Effector CD4-positive, alpha-beta T cell (primary cell): ENCODE data around the gene CORO7.
A peak's percentile ranks its signal among the peaks of the same experiment; 100 is the strongest.
"Not testable (repeated sequence)": the region's sequence is repeated elsewhere in the genome, so short reads cannot be mapped to it uniquely, and the experiment has no call there.

ENCODE experiments used
- DNase-seq: peaks from one replicate; pipeline ENCODE4 v3.0.0-alpha.2; 2020

CORO7 gene

DNA sequence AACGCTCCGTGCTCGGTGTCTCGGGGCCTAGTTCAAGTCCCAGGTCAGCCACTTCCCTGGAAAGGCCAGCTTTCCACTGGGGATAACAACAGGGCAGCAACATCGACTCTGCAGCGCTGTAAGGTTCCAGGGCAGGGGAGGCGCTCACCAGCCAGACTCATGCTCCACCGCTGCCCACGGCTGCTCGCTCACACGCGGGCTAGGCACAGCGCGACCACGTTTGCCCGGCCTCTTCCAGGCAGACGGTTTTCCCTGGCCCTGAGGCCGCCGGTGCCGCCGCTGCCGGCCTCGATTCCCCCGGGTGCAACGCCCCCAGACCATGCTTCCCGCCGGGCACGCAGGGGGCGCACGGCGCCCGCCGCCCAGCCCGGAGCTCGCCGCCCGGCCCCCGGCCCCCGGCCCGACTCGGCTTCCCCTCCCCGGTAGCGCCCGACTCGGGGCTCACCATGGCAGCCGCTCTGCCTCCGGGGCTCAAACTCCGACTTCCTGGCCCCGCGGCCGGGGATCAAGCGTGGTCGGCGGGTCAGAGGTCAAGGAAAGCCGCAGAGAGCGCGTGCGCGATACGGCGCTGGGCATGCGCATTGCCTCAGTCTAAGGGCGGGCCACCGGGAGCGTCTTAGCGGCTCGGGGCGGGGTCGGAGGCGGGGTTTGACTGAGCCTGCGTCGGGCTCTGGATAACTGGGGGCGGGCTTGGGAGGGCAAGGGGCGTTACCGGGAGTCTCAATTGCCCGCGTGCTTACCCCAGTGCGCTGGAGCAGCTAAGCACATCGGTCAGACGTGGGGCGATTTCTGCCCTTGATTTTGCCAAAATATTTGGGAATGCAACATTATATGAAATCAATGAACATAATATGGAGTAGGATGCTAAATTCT lies 65.4 kb downstream of the CORO7 start, which contains the start of gene PAM16:
Gene PAM16 (minus strand): TSS at position 535 of the 873 bp plus-strand sequence. CDS start 87 bp downstream, at position 448.
- peak; percentile 95 for DNase-seq

DNA sequence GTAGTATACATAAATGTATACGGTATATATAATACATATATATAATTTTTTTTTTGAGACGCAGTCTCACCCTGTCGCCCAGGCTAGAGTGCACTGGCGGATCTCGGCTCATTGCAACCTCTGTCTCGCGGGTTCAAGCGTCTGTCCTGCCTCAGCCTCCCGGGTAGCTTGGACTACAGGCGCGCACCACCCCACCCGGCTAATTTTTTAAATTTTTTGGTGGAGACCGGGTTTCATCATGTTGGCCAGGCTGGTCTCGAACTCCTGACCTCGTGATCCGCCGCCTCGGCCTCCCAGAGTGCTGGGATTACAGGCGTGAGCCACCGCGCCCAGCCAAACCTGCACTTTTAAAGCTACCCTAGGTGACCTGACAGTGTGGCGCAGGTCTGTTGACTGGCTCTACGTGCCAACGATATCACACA lies 66.0 kb downstream of the CORO7 start:
- DNase-seq, result no peak

DNA sequence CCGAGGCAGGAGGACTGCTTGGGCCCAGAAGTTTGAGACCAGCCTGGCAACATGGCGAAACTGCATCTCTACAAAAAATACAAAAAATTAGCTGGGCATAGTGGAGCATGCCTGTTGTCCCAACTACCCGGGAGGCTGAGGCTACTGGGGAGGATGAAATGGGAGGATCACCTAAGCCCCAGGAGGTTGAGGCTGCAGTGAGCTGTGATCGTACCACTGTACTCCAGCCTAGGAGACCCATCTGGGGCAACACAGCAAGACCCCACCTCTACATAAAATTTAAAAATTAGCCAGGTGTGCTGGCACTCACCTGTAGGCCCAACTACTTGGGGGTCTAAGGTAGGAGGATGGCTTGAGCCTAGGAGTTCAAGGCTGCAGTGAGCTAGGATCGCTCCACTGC lies 67.1 kb downstream of the CORO7 start:
- DNase-seq, result no peak

DNA sequence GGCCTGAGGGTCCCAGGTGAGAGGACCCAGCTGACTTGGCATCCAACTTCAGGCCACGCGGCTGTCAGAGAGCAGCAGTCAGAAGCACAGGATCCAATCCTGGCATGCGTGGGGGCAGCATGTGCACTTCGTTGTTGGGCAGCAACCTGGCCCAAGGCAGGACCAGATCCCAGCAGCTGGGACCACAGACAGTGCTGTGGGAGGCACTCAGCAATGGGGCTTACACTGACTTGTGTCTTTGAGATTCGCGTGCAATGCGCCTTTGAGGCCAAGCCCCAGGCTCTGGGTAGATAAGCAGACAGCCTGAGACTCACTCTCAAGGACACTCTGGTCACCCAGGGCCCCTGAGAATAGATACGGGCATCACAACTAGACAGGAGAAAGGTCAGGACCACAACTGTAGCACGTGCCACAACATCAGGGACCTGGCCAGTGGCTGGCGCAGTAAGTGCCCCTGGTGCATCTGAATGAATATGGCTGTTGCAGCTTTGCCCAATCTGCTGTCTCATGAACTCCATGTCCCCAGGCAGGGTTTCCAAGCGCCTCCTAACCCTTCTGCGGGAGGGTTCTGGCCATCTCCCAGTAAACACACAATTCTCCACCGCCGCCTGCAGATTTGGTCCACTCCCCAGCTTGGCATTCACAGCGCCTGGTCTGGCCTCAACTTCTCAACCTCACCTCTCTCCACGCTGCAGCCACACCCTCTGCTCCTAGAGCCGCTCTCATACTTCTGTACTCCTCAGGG lies 68.5 kb downstream of the CORO7 start:
- no peak for DNase-seq

DNA sequence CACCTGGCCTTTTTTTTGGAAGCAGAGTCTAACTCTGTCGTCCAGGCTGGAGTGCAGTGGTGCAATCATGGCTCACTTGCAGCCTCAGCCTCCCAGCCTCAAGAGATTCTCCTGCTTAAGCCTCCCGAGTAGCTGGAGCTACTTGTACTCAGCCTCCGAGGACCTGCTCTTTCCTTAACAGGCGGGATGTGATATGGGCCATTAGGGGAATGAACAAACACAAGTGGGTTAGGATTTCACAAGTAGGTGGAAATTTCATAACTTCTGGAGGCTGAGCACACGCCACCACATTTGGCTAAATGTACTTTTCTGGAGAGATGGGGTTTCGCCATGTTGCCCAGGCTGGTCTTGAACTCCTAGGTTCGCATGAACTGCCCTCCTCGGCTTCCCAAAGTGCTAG lies 69.4 kb downstream of the CORO7 start:
- no peak for DNase-seq

DNA sequence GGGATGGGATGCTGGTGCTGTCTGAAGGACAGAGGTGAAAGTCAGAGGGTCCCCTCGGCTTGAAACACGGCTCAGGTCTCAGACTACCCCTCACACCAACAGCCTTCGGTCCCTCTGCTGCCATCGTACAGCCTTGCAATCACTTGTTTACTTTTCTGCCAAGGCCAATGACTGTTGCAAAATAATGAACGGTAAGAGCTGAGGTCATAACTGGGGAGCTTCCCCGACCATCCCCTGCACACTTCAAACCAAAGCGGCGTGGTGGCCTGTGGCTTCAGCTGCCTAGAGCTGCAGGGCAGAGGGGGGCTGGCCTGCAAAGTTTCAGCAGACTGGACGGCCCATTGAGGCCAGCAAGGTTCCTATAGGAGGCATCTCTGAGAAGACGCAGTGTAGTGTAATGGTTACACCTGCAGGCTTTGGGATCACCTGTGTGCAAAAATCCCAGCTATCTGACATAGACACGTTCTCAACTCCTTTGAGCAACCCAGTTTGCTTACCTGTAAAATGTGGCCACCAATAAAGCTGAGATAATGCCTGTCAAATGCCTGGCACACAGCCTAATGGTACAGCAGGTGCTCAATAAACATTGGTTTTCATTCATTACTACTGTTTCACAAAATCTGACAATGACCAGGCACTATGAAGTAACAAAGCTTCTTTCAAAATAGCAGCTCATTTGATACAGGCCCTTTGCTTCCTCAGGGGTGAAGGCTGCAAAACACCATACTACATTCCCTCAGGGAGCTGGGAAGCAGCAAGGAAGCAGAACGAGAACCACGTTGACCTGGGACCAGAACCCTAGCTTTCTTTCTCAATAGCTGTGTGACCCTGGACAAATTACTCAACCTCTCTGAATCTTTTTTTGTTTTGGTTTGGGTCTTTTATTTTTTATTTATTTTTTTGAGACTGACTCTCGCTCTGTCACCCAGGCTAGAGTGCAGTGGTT lies 70.3 kb downstream of the CORO7 start:
- no peak for DNase-seq

DNA sequence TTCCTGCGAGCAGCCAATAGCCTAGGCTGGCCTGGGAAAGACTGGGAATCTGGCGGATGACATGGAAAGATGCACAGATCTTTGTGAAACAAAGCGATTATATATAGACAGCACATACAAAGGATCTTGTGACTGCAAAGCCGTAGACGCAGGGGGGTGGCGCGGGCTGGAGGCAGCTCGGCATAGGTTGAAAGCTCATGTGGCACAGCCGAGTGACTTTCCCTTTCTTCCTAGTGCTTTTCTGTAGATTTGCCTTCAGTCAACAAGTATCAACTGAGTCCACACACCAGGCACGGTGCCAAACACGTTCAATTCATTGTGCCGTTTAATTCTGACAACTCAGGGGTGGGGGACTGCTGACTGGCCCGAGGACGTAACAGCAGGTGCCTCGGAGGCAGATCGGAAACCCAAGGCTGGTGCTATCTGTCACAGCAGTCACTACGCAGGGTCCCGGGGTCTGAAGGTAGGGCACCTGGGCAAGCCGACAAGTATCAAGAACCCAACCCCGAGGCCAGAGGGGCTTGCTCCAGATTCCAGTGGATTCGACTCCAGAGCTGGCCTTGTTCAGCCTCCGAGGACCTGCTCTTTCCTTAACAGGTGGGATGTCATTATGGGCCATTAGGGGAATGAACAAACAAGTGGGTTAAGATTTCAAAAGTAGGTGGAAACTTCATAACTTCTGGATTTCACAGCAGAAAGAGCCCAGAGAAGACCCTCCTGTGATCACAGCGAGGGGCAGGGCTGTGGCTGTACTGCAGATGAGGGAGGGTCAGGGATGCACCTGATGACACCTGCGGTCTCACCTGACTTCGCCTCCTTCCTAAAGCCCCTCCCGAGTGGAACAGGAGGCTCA lies 71.2 kb downstream of the CORO7 start:
- DNase-seq, result no peak

DNA sequence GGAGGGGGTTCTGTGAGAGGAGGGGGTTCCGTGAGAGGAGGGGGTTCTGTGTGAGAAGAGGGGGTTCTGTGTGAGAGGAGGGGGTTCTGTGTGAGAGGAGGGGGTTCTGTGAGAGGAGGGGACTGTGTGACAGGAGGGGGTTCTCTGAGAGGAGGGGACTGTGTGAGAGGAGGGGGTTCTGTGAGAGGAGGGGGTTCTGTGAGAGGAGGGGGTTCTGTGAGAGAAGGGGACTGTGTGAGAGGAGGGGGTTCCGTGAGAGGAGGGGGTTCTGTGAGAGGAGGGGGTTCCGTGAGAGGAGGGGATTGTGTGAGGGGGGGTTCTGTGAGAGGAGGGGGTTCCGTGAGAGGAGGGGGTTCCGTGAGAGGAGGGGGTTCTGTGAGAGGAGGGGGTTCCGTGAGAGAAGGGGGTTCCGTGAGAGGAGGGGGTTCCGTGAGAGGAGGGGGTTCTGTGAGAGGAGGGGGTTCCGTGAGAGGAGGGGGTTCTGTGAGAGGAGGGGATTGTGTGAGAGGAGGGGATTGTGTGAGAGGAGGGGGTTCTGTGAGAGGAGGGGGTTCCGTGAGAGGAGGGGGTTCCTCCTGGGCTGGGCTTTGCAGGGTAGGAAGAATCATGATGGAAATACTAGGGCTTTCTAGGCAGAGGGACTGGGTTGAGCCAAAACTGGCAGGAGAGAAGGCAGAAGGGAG lies 72.0 kb downstream of the CORO7 start:
- DNase-seq, result not testable (repeated sequence)

DNA sequence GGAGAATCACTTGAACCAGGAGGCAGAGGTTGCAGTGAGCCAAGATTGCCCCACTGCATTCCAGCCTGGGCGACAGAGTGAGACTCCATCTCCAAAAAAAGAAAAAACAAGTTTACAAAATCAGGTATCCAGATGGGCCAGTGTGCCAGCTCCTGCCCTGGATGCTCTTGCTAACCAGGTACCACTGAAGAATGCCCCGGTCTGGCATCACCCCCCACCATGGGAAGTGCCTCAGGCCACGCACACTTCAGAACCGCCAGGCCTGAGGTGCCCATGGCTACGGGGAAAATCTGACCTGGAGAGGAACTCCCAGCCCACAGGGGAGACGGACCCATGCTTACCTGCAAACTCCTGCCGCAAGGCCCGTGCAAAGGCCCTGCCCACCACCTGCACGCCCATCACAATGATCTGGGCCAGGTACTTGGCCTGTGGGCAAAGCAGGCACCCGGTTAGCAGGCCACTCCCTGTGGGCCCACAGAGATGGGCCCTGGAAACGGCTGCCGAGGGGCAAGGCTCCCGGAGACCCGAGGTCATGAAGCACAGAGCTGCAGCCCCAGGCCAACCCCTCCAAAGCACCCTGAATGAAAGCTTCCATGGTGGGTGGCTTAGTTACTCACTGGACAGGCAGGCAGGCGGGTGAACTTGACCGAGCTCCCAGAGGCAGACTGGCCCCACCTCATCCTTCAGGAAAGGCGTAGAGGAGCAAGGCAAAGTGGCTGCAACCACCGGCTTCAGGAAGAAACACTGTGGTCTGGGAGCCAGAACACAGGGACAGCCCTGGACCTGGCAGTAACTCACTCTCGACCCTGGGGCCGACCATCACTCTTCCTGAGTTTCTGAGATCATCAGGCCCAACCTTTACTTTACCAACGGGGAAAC lies 73.3 kb downstream of the CORO7 start:
- no peak for DNase-seq

DNA sequence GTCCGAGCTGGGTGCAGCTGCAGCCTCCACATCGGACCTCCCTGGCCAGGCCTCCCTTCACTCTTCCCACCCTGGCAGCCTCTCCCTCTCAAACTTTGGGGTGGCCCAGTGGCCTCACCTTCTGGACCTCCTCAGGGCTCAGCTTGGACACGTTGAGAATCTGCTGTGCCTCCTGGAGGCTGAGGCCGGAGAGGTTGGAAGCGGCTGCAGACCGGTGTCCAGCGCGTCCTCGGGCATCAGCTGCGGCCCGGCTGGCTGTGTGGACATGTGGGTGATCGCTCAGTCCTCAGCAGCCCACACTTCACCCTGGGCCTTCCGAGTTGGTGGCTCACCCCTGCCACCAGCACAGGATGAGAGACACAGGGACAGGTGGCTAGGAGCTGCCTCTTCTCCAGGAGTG lies 75.1 kb downstream of the CORO7 start:
- no peak for DNase-seq

DNA sequence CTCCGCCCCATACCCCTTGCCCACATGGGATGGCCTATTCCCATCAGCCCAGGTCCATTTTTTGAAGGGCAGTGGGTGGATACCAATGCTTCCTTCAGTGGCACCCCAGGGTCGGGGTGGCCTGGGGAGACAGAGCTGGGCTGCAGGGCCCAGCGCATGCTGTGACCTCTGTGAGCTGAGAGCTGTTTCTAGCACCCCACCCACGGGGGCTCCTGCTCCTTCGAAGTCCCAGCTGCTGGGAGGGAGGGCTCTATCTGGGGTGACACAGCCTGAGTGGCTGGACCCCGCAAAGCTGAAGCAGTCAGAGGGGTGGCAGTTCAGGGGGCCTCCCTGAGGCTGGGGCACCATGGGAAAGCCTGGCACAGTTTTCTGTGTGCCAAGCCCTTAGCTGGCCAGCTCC lies 76.0 kb downstream of the CORO7 start:
- no peak for DNase-seq

DNA sequence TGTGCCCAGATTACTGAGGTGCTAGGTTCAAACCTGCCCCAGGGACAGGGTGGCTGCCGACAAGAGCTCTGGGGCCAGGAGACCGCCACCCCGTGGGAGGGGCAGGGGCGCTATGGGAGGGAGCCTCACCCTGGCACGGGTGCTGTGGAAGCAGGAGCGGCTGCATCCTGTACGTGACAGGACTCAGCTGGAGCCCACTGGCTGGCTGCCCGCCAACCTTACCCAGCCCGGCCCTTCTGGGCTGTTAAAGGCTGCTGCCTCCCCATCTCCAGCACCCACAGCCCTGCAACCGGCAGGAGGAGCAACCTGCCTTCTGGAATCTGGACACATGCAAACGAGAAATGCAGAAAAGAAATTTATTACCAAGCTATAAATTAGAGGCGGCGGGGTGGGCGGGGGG lies 76.5 kb downstream of the CORO7 start:
- DNase-seq, result no peak

DNA sequence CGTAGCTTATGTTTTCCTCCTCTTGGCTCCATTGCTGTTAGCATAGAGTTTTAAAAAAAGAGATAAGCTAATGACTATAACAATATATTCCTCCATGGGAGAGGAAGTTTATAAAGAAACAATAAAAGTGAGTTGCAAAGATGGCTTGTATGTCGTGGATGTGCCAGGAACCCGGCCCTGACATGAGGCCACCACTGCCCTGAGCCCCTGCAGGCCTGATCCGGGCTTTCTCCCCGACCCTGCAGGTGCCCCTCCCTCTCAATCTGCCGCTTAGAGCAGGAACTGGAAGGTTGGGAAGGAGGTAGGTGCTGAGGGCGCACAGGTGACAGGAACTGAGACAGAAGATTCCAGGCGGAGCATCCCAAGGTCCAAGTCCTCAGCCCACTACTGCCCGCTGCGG lies 76.9 kb downstream of the CORO7 start:
- no peak for DNase-seq

DNA sequence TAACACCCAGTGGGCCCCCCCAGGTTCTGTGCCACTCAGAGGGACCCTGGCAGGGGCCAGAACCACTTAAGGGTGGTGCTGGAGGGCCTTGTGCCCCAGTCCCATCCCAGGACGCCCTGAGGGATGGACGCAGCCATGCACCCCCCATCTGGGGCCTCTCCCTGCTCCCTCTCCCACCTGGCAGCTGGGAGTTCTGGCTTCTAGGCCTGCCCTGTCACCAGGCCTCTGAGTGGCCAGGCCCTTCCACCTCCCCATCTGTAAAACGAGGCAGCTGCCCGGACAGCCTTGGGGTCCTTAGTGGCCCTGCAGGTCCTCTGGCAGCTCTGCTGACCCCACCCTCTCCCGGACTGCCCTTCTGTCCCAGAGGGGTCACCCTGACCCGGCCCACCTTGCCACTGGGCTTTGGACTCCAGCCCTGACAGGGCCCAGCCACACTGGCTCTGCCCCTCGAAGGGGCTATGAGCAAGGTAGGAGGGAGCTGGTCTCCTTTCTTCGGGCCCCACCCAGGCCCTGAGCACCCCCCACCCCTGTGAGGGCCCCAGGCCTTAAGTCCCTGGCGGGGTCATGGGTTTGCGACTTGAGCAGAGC lies 77.6 kb downstream of the CORO7 start:
- DNase-seq, result no peak

DNA sequence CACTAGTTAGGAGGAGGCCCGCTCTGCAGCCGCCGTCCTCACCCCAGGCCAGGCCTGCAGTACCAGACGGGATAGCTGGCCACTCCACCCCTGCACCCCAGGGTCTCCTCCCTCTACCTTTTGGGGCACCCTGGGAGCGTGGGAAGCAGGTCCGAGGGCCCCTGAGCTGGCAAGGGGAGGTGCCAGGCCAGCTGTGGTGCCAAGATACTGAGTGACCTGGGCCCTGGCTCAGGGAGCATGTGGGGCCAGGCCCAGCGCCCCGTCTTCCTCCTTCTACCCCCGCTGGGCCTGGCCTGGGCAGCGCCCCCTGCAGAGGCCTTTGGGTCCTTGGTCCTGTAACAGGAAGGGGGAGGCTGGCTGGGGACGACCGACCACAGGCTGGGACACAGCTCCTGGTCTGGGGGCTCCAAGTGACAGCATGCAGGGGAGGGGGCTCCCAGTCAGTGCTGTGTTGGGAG lies 78.2 kb downstream of the CORO7 start:
- no peak for DNase-seq

DNA sequence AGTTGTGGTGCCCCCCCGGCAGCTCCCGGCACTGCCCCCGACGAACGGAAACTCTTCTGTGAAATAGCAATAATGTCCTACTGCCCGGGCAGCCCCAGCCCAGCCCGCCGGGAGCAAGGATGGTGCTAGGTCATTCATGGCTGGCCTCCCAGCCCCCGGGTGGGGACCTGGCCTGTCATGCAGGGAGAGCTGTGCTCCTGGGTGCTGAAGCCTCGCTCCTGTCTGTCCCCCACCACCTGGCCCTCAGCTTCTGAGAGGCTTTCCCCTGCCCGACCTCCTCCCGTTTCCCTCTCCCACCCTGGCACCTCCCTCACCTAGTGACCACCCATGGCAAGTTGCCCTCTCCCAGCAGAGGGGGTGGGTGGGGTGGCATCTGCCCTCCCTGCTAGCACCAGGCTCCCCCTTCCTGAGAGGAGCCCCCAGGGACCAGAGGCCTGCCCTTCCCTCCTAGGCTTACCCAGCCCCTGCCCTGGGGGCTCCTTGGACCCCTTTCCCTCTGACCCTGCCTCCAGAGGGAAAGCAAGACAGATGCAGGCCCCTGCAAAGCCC lies 78.8 kb downstream of the CORO7 start:
- DNase-seq, result no peak

DNA sequence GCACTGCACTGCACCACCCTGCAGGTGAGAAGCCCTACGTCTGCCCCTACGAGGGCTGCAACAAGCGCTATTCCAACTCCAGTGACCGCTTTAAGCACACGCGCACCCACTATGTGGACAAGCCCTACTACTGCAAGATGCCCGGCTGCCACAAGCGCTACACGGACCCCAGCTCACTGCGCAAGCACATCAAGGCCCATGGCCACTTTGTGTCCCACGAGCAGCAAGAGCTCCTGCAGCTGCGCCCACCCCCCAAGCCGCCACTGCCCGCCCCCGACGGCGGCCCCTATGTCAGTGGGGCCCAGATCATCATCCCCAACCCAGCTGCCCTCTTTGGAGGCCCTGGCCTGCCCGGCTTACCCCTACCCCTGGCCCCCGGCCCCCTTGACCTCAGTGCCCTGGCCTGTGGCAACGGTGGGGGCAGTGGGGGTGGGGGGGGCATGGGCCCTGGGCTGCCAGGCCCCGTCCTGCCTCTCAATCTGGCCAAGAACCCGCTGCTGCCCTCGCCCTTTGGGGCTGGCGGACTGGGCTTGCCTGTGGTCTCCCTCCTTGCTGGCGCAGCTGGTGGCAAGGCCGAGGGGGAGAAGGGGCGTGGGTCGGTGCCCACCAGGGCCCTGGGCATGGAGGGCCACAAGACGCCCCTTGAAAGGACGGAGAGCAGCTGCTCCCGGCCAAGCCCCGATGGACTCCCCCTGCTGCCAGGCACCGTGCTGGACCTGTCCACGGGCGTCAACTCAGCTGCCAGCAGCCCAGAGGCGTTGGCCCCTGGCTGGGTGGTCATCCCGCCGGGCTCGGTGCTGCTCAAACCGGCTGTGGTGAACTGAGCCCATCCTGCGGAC lies 79.5 kb downstream of the CORO7 start:
- DNase-seq, result no peak

DNA sequence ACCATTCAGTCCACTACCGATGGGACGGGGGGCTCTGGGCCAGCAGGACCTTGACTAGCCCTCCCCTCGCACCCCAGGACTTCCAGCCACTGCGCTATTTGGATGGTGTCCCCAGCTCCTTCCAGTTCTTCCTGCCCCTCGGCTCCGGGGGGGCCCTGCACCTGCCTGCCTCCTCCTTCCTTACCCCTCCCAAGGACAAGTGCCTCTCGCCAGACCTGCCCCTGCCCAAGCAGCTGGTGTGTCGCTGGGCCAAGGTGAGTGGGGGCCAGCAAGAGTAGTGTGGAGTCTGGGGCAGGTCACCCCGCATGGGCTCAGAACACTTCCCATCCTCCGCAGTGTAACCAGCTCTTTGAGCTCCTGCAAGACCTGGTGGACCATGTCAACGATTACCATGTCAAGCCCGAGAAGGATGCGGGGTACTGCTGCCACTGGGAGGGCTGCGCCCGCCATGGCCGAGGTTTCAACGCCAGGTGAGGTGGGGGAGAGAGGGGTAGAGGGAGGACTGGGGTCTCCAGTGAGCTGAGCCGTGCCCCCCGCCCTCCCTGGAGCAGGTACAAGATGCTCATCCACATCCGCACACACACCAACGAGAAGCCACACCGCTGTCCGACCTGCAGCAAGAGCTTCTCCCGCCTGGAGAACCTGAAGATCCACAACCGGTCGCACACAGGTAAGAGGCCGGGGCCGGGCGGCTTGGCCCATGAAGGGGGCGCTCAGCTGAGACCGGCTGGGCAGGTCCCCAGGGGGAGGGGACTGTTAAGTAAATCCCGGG lies 81.5 kb downstream of the CORO7 start:
- DNase-seq, result no peak
